HG02884 (cell line): ENCODE data around the gene P2RX2.

Experiments used
- ATAC-seq: cut with Tn5 transposase; IDR thresholded peaks from one replicate; pipeline ENCODE4 v1.9.1; 2021; ENCODE audit warnings: mild to moderate bottlenecking, moderate library complexity; ENCODE audit not compliant: unreplicated experiment

Gene P2RX2

GRCh38 chr12:132618683-132619043 lies at the start of gene P2RX2:
Gene P2RX2, plus strand, starts transcription at chr12:132618776. Its CDS starts 41 bp downstream, at chr12:132618817.
- no peak for ATAC-seq

GRCh38 chr12:132568826-132569480 lies 49.6 kb upstream of the P2RX2 start:
- ATAC-seq, result no peak

DNA sequence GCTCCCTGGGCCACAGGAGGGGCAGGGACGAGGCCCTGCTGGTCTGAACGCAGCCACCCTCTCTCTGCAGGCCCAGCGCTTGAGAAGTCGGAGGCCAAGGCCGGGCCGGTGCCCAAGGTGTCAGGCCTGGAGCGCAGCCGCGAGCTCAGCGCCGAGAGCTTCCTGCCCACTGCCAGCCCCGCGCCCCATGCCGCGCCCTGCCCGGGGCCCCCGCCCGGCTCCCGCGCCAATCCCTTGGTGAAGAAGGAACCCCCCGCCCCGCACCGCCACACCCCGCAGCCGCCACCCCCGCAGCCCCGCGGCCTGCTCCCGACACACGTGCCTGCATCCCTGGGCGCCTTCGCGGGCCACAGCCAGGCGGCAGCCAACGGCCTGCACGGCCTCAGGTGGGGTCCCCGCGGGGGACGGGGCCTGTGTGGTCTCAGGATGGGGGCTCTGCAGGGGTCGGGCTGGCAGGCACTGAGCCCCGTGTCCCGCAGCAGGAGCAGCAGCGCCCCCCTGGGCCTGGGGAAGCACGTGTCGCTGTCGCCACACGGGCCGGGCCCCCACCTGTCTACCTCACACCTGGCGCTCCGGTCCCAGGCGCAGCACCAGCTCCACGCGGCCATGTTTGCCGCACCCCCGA lies 48.6 kb upstream of the P2RX2 start:
- no peak for ATAC-seq

GRCh38 chr12:132570635-132571034 lies 47.9 kb upstream of the P2RX2 start:
- ATAC-seq, result no peak

- no peak for ATAC-seq
Measured at GRCh38 chr12:132571051-132571450, 47.5 kb upstream of the P2RX2 start.

DNA sequence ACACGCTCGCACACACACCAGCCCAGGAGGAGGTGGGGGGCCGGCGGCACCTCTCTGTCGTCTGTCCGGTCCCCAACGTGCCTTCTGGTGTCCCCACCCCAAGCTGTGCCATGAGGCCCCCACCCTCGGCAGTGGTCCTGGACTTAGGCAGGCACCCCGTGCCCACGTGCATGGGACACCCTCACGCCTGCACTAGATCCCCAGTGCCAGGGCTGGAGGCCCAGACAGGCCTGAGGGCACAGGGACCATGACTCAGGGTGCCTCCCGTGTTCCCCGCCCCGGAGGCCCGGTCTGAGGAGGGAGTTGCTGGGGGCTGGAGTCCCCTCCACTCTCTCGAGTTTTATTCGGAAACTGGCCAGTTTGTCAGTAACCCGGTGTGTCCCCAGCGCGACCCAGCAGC lies 47.0 kb upstream of the P2RX2 start:
- no peak for ATAC-seq

- ATAC-seq, result no peak
Measured at GRCh38 chr12:132572106-132572505, 46.5 kb upstream of the P2RX2 start.

- ATAC-seq, result no peak
Measured at GRCh38 chr12:132572801-132573760, 45.5 kb upstream of the P2RX2 start.

- ATAC-seq, result no peak
Measured at GRCh38 chr12:132574271-132574996, 44.1 kb upstream of the P2RX2 start.

DNA sequence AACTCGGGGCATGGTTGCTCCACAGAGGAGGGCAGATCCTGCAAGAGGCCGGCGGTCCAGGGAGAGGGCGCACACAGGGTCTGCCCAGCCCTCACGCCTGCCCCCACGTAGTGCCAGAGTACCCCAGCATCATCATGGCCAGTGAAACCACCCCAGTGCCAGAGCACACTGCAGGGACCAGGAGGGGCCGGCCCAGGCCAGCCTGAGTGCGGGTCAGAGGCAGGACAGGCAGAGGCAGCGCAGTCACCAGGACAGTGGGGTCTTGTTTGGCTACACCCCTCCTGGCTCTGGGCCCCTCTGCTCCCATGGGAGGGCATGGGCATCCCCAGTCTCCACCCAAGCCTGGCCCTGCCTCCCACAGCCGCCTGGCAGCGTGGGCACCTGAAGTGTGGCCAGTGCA lies 42.9 kb upstream of the P2RX2 start:
- ATAC-seq, result no peak

DNA sequence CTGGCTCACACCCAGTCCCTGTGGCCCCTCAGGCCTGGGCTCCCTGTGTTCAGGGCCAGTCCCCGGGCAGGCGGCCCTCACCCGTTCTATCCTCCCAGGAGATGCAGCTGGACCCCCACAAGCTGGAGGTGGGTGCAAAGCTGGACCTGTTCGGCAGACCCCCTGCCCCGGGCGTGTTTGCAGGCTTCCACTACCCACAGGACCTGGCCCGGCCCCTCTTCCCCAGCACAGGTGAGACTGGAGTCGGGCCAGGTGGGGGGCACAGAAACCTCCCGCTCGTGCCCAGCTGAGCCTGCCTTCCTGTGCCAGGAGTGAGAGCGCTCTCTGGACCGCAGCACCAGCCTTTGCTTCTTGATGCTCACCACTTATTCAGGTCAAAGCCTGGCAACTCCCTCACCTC lies 41.9 kb upstream of the P2RX2 start:
- no peak for ATAC-seq

DNA sequence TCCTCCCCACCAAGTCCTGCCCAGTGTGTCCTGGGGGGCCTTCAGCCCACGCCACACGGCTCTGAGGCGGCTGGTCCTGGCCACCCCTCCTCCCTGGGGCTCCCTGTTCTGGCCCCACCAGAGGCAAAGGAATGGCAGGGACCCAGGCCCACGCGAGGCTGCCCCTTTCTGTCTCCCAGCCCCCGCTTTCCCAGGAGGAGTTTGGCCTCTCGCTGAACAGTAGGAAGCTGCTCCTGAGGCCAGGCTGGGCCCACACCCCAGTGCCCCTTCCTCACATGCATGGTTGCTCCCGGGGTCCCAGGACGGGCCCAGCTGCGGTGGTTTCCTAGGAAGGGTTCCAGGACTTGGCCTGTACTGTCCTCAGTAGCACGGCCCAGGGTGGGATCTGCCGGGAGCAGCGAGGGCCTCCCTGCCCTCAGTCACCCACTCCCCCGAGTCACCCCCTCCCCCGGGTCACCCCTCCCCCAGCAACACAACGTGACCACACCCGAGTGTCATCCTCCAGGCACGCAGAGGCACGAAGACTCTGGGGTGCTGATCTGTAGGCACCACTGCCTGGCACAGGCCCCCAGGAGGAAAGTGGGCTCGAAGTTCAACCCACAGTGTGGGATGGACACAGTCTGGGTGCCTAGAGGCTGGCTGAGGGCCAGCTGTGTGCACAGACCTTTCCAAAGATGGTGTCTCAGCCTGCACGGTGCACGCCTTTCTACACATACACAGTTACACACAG lies 41.2 kb upstream of the P2RX2 start:
- ATAC-seq, result no peak

- ATAC-seq, result no peak
Measured at GRCh38 chr12:132578118-132578517, 40.5 kb upstream of the P2RX2 start.

DNA sequence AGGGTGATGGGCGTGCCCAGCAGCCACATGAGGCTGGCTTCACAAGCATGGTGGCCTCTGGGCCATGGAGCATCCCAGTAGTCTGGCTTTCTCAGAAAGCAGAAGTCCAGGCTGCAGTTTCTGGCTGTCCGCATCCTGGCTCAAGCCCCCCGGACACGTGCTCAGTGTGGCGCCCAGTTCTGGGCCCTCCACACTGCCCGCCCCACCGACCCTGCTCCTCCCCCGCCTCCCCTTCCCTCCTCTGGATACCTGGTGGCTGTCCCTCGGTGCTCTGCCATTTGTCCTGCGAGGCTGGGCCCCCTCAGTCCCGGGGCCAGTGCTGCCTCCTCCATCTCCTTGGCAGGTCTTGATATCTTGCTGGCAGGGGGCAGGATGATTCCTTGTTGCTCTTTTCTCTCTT lies 39.8 kb upstream of the P2RX2 start:
- ATAC-seq, result no peak

GRCh38 chr12:132579744-132580143 lies 38.8 kb upstream of the P2RX2 start:
- no peak for ATAC-seq

DNA sequence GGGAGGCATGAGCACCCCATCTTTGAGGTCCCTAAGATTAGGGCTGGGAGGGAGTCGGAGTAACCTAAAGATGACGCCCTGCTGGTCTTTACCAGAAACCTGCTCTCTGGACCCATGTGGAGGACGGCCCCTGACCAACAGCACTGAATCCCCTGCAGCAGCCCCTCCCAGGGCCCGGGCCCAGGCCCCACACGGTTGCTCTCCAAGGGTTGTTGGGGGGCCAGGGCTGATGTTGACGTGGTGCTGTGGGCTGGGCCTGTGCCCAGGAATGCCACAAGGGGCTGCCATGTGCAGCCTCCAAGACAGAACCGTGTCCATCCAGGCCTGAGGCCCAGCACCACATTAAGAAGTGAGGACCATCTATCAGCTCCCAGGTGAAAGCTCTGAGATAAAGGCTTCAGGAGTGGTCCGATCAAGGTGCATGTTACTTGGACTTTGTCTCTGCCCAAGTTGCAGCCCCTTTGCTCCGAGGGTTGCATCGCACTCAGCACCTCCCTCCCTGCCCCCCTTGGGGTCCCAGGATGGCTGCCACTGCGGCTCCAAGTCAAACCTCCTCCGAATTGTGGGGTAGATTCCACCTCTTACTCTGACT lies 37.8 kb upstream of the P2RX2 start:
- ATAC-seq, result no peak

- no peak for ATAC-seq
Measured at GRCh38 chr12:132581348-132582057, 37.1 kb upstream of the P2RX2 start.

DNA sequence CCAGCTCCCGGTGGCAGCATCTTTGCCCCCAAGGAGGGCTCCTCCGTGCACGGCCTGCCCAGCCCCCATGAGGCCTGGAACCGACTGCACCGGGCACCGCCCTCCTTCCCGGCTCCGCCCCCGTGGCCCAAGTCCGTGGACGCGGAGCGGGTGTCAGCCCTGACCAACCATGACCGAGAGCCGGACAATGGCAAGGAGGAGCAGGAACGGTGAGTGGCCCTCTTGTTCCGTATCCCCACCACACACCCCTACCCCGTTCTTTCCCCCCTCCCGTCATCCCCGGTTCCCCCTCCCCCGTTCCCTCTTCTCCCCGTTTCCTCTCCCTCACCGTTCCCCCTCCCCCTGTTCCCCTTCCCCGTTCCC lies 36.5 kb upstream of the P2RX2 start:
- ATAC-seq, result no peak

DNA sequence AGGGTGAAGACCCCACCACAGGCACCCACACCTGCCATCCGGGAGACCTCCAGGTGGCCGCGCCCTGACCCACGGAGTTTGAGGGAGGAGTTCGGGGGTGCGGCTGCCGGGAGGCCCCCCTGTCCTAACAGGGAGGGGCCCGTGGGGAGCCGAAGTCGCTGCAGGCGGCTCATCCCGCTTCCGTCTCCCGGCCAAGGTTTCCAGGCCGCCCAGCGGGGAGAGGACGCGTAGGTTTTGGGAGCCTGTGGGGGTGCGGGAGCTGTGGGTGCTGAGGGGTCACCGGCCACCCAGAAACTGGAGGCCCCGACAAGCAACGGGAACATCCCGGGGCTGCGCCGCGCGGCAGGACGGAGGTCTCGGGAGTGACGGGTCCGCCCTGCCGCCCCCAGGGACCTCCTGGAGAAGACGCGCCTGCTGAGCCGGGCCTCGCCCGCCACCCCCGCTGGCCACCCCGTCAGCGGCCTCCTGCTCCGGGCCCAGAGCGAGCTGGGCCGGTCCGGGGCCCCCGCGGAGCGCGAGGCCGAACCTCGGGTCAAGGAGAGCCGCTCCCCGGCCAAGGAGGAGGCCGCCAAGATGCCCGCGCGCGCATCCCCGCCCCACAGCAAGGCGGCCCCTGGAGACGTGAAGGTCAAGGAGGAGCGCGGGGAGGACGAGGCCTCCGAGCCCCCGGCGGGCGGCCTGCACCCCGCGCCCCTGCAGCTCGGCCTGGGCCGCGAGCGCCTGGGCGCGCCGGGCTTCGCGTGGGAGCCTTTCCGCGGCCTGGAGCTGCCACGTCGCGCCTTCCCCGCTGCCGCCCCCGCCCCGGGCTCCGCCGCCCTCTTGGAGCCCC lies 35.8 kb upstream of the P2RX2 start:
- no peak for ATAC-seq
